B cell (primary cell): ENCODE data around the gene SEPSECS.

ENCODE experiments used
- EZH2 ChIP-seq: IDR thresholded peaks from 2 replicates; pipeline ENCODE4 v1.6.1; 2012; ENCODE audit warnings: borderline replicate concordance, low read depth, mild to moderate bottlenecking, moderate library complexity, low read length; ENCODE audit not compliant: insufficient read depth, poor library complexity, severe bottlenecking
- TF ChIP-seq, protein P1 (sequence below): fragments of 200-600 bp; IDR thresholded peaks from one replicate; pipeline ENCODE4 v1.8.0; 2022; ENCODE audit warnings: antibody characterized with exemption, mild to moderate bottlenecking

GRCh38 chr4:25146076-25146475 lies 14.2 kb downstream of the SEPSECS start:
- TF ChIP-seq, protein P1, sequence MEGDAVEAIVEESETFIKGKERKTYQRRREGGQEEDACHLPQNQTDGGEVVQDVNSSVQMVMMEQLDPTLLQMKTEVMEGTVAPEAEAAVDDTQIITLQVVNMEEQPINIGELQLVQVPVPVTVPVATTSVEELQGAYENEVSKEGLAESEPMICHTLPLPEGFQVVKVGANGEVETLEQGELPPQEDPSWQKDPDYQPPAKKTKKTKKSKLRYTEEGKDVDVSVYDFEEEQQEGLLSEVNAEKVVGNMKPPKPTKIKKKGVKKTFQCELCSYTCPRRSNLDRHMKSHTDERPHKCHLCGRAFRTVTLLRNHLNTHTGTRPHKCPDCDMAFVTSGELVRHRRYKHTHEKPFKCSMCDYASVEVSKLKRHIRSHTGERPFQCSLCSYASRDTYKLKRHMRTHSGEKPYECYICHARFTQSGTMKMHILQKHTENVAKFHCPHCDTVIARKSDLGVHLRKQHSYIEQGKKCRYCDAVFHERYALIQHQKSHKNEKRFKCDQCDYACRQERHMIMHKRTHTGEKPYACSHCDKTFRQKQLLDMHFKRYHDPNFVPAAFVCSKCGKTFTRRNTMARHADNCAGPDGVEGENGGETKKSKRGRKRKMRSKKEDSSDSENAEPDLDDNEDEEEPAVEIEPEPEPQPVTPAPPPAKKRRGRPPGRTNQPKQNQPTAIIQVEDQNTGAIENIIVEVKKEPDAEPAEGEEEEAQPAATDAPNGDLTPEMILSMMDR = no peak
- TF ChIP-seq EZH2 = no peak
